Activated CD8-positive, alpha-beta T cell treated with anti-CD3 and anti-CD28 coated beads for 36 hours (primary cell): ENCODE measurements around the gene CASR. TPM values are rescaled to one million over a fixed set of nuclear protein-coding genes. Genes with fewer than 3 reads are reported as not detected.

Experiments used
- ATAC-seq: fragments of 200-7000 bp; cut with Tn5 transposase; one replicate; pipeline ENCODE4 v1.10.0; 2021; ENCODE audit warnings: mild to moderate bottlenecking, moderate library complexity
- CTCF ChIA-PET: fragments of 350-600 bp; sonication (Branson Sonifier 250); formaldehyde crosslinking; loops from one replicate; lab custom pipeline; 2021; ENCODE audit warnings: antibody characterized with exemption; lab: Charles Lee
- POLR2A ChIA-PET: fragments of 350-600 bp; sonication (Branson Sonifier 250); formaldehyde crosslinking; loops from one replicate; lab custom pipeline; 2021; ENCODE audit warnings: antibody characterized with exemption; lab: Charles Lee
- DNase-seq: peaks from one replicate; pipeline ENCODE4 v3.0.0-alpha.2; 2020
- H3K27ac Mint-ChIP-seq: one replicate; pipeline ENCODE4 v1.8.0; 2021; ENCODE audit warnings: mild to moderate bottlenecking, mixed read lengths
- H3K27me3 Mint-ChIP-seq: one replicate; pipeline ENCODE4 v1.8.0; 2021; ENCODE audit warnings: mixed read lengths
- H3K36me3 Mint-ChIP-seq: one replicate; pipeline ENCODE4 v1.8.0; 2021; ENCODE audit warnings: low read depth, mixed read lengths
- H3K4me1 Mint-ChIP-seq: one replicate; pipeline ENCODE4 v1.8.0; 2021; ENCODE audit warnings: low read depth, mixed read lengths
- H3K4me3 Mint-ChIP-seq: one replicate; pipeline ENCODE4 v1.8.0; 2021; ENCODE audit warnings: mild to moderate bottlenecking, moderate library complexity, mixed read lengths
- H3K9me3 Mint-ChIP-seq: one replicate; pipeline ENCODE4 v1.8.0; 2021; ENCODE audit warnings: mixed read lengths
- intact Hi-C: fragments of 100-400 bp; cut with micrococcal nuclease; formaldehyde crosslinking; loops from one replicate; pipeline ENCODE4 v1.10.0; 2022
- total RNA-seq, 2 experiments: library from RNA; stranded (reverse); gene quantifications; one replicate each; pipeline ENCODE4 v1.2.3, GENCODE V29; 2021
- TF ChIP-seq, protein P1 (sequence below): fragments of 200-600 bp; IDR thresholded peaks from one replicate; pipeline ENCODE4 v1.8.0; 2022; ENCODE audit warnings: antibody characterized with exemption, mild to moderate bottlenecking

Gene CASR
- total RNA-seq, 2 experiments from 2014 or later = not detected

DNA sequence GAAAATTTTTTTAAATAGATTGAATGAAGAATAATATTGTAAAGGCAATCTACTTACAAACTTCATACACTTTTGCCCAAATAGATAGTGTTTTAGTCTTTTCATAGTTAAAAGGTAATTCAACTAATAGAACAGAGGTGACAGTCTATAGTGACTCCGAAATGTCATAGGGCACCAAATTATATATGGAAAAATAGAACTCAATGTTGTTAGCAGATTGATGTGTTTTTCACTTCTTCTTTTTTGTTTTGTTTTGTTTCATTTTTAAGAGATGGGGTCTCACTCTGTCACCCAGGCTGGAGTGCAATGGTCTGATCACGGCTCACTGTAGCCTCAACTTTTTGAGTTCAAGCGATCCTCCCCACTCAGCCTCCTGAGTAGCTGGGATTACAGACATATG, 142.3 kb downstream of the CASR start:
- CTCF ChIA-PET = interaction anchor here (1.1 to 1.3 kb wide), 2 partner anchors 39 to 224 kb away, joined by 3 read pairs; no protein-coding TSS in a partner anchor
- Mint-ChIP-seq H3K9me3 (no peaks in the 10 kb centered on the region), H3K36me3 (no peaks in the 10 kb centered on the region), H3K27ac (no peak overlapping the region), H3K4me1 (peaks cover 18% of the 10 kb centered on the region), H3K27me3 (peaks cover 2% of the 10 kb centered on the region), H3K4me3 (no peak overlapping the region)
- TF ChIP-seq, protein P1, sequence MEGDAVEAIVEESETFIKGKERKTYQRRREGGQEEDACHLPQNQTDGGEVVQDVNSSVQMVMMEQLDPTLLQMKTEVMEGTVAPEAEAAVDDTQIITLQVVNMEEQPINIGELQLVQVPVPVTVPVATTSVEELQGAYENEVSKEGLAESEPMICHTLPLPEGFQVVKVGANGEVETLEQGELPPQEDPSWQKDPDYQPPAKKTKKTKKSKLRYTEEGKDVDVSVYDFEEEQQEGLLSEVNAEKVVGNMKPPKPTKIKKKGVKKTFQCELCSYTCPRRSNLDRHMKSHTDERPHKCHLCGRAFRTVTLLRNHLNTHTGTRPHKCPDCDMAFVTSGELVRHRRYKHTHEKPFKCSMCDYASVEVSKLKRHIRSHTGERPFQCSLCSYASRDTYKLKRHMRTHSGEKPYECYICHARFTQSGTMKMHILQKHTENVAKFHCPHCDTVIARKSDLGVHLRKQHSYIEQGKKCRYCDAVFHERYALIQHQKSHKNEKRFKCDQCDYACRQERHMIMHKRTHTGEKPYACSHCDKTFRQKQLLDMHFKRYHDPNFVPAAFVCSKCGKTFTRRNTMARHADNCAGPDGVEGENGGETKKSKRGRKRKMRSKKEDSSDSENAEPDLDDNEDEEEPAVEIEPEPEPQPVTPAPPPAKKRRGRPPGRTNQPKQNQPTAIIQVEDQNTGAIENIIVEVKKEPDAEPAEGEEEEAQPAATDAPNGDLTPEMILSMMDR = no peak
- POLR2A ChIA-PET = no interaction called here
- ATAC-seq = no peak
- DNase-seq = no peak
- intact Hi-C loops = no loop called here

DNA sequence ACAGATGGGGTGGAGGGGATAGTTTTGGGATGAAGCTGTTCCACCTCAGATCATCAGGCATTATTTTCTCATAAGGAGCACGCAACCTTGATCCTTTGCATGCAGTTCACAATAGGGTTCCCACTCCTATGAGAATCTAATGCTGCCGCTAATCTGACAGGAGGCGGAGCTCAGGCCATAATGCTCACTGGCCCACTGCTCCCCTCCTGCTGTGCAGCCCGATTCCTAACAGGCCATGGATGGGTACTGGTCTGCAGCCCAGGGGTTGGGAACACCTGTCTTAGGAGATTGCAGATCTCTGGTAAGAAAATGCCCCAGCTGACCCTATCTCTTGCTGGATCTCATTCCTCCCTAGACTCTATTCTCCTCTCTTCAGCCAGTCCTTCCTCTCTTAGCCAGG, 148.4 kb downstream of the CASR start:
- ATAC-seq (no peak), DNase-seq (no peak)
- no peak overlapping the region for H3K27ac Mint-ChIP-seq
- peaks cover 12% of the 10 kb centered on the region for H3K27me3 Mint-ChIP-seq
- H3K36me3 Mint-ChIP-seq = no peaks in the 10 kb centered on the region
- ChIA-PET CTCF (no interaction called here), POLR2A (no interaction called here)
- no peaks in the 10 kb centered on the region for H3K4me1 Mint-ChIP-seq
- TF ChIP-seq, protein P1 = no peak
- no peak overlapping the region for H3K4me3 Mint-ChIP-seq
- intact Hi-C loops = no loop called here
- H3K9me3 Mint-ChIP-seq = no peaks in the 10 kb centered on the region

DNA sequence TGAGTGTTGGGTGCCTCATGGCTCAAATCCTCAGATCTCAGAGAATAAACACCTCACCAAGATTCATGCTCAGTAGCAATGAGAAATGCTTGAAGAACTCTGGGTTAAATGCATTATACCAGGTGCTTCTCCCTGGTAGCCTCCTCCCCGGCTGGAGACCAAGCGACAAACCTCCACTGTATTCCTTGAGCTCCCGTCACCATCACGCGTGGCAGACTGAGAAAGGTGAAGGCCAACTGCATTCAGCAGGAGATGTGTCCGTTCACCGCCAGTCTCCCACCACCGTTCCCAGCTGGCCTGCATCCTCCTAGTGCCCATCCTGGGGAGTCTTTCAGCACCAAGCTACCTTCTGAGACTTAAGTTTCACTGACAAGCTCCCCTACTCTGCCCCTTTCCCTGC, 149.1 kb downstream of the CASR start:
- ATAC-seq (no peak), DNase-seq (no peak)
- H3K9me3 Mint-ChIP-seq = no peaks in the 10 kb centered on the region
- CTCF ChIA-PET = no interaction called here
- H3K27ac Mint-ChIP-seq = no peak overlapping the region
- no peaks in the 10 kb centered on the region for H3K36me3 Mint-ChIP-seq
- H3K27me3 Mint-ChIP-seq = peaks cover 12% of the 10 kb centered on the region
- TF ChIP-seq, protein P1 = no peak
- no peak overlapping the region for H3K4me3 Mint-ChIP-seq
- H3K4me1 Mint-ChIP-seq = no peaks in the 10 kb centered on the region
- POLR2A ChIA-PET = no interaction called here
- intact Hi-C loops = no loop called here

Other genes starting within 250 kb of the CASR start
- gene ILDR1, start 161.4 kb upstream of the CASR start, total RNA-seq = not detected
- under 1 TPM; 0.43 to 0.52 TPM for gene CD86, start 128.3 kb upstream of the CASR start, total RNA-seq
- gene CSTA, start 141.6 kb downstream of the CASR start, total RNA-seq = not detected
- gene MIX23, start 199.6 kb downstream of the CASR start, total RNA-seq = 100 to 1,000 TPM; 154 to 168 TPM
- 100 to 1,000 TPM; 202 to 204 TPM for gene FAM162A, start 200.5 kb downstream of the CASR start, total RNA-seq
- gene WDR5B, start 232.4 kb downstream of the CASR start, total RNA-seq = 1 to 10 TPM; 3.2 to 3.4 TPM